K562 (cell line): Measurements from ENCODE around the gene PRPF6. TPM values are rescaled to one million over a fixed set of nuclear protein-coding genes. Genes with fewer than 3 reads are reported as not detected.

Experiments used
- ATAC-seq: fragments of 200-7000 bp; cut with Tn5 transposase; 3 replicates; pipeline ENCODE4 v1.9.1; 2020; ENCODE audit warnings: moderate library complexity
- BruUV-seq: library from RNA; stranded (reverse); fragments of 400-500 nt; replicated peaks from 2 replicates; lab custom pipeline; 2021; lab: Mats Ljungman, UMichigan
- CTCF ChIA-PET: fragments of 300-600 bp; formaldehyde crosslinking; extraction: SDS; loops from one replicate; lab custom pipeline; 2021; ENCODE audit warnings: low intra/inter-chr PET ratio; lab: Yijun Ruan, JAX
- POLR2A ChIA-PET: fragments of 300-600, 350-650 bp; sonication (Branson Sonifier 250); formaldehyde crosslinking; extraction: SDS; loops from one replicate; lab custom pipeline; 2021; ENCODE audit warnings: antibody characterized with exemption, inconsistent platforms; lab: Yijun Ruan, JAX
- DNase-seq, 4 experiments: peaks; one replicate each; pipeline versions ENCODE4 v3.0.0 to v3.0.0-alpha.2; 2011 to 2018; ENCODE audit warnings: low spot score in 3 of 4, mixed read lengths in 3 of 4; ENCODE audit errors: extremely low read depth in 1 of 4
- FAIRE-seq: peaks from 2 replicates; lab custom pipeline; 2011; peaks lifted over from hg19 to GRCh38; lab: Jason Lieb, UNC
- H2AFZ ChIP-seq: 2 replicates; pipeline ENCODE4 v1.6.0; 2011; ENCODE audit warnings: low read depth, low read length, control low read depth, inconsistent platforms
- H3K27ac ChIP-seq: fragments of 200-600 bp; 3 replicates; pipeline ENCODE4 v1.8.0; 2011; ENCODE audit warnings: low read depth, mild to moderate bottlenecking, control low read depth, inconsistent platforms, low read length, moderate library complexity, mixed read lengths; ENCODE audit errors: extremely low read depth
- H3K27me3 ChIP-seq, 2 experiments: fragments of 300-600 bp in 1 of 2; 2 replicates in 1 of 2; 3 replicates in 1 of 2; pipeline versions ENCODE4 v1.6.0 to v1.8.0; 2011; ENCODE audit warnings: inconsistent platforms in 2 of 2, low read length in 2 of 2, mild to moderate bottlenecking in 1 of 2, mixed read lengths in 1 of 2, moderate library complexity in 1 of 2; ENCODE audit not compliant: control insufficient read depth in 2 of 2, insufficient read depth in 2 of 2
- H3K36me3 ChIP-seq: fragments of 300-600 bp; 3 replicates; pipeline ENCODE4 v1.8.0; 2011; ENCODE audit warnings: mild to moderate bottlenecking, low read length, inconsistent platforms; ENCODE audit not compliant: control insufficient read depth, insufficient read depth
- H3K4me1 ChIP-seq, 2 experiments: fragments of 200-600 bp in 1 of 2; replicated peaks in 1 of 2; 2 replicates in 1 of 2; 3 replicates in 1 of 2; pipeline versions ENCODE4 v1.5.1 to v1.8.0; 2011; ENCODE audit warnings: inconsistent platforms in 2 of 2, low read length in 2 of 2, mild to moderate bottlenecking in 1 of 2, mixed read lengths in 1 of 2, moderate library complexity in 1 of 2; ENCODE audit not compliant: control insufficient read depth in 2 of 2, insufficient read depth in 2 of 2
- H3K4me2 ChIP-seq: 2 replicates; pipeline ENCODE4 v1.6.1; 2011; ENCODE audit warnings: low read length, control low read depth, inconsistent platforms, mixed read lengths; ENCODE audit not compliant: insufficient read depth
- H3K4me3 ChIP-seq: fragments of 200-600 bp; sonication (generic), shearing (Covaris generic); 2 replicates; pipeline ENCODE4 v1.5.1; 2016; ENCODE audit warnings: control low read depth, inconsistent platforms
- H3K79me2 ChIP-seq: fragments of 200-600 bp; 3 replicates; pipeline ENCODE4 v1.8.0; 2011; ENCODE audit warnings: low read length, inconsistent platforms; ENCODE audit not compliant: control insufficient read depth, insufficient read depth
- H3K9ac ChIP-seq, 2 experiments: 2 replicates each; pipeline versions ENCODE4 v1.6.0 to v1.6.1; 2011; ENCODE audit warnings: low read depth in 2 of 2, low read length in 2 of 2, control low read depth in 1 of 2, inconsistent platforms in 1 of 2, mild to moderate bottlenecking in 1 of 2, mixed read lengths in 1 of 2; ENCODE audit not compliant: insufficient read depth in 1 of 2
- H3K9me1 ChIP-seq: one replicate; pipeline ENCODE4 v1.6.0; 2011; ENCODE audit warnings: inconsistent platforms, mild to moderate bottlenecking, low read length, moderate library complexity; ENCODE audit not compliant: control insufficient read depth, insufficient read depth
- H3K9me3 ChIP-seq: replicated peaks from 2 replicates; pipeline ENCODE4 v1.5.1; 2011; ENCODE audit warnings: low read depth, low read length, inconsistent platforms; ENCODE audit not compliant: control insufficient read depth, insufficient read depth
- H4K20me1 ChIP-seq: replicated peaks from 2 replicates; pipeline ENCODE4 v1.6.1; 2011; ENCODE audit warnings: low read length, inconsistent platforms, mixed read lengths; ENCODE audit not compliant: control insufficient read depth, insufficient read depth
- ASH1L ChIP-seq: fragments of 450-650 bp; IDR thresholded peaks from 2 replicates; pipeline ENCODE4 v1.6.1; 2018; ENCODE audit warnings: borderline replicate concordance, mild to moderate bottlenecking, low read depth; ENCODE audit not compliant: partially characterized antibody
- ATF7 ChIP-seq: fragments of 450-650 bp; IDR thresholded peaks from 2 replicates; pipeline ENCODE4 v1.7.1; 2014; ENCODE audit warnings: mild to moderate bottlenecking, moderate library complexity
- CC2D1A ChIP-seq: fragments of 450-650 bp; IDR thresholded peaks from 2 replicates; pipeline ENCODE4 v1.6.1; 2017; ENCODE audit warnings: mild to moderate bottlenecking
- DPF2 ChIP-seq: fragments of 450-650 bp; IDR thresholded peaks from 2 replicates; pipeline ENCODE4 v1.6.1; 2016
- ETS2 ChIP-seq: IDR thresholded peaks from 2 replicates; pipeline ENCODE4 v1.6.1; 2016; ENCODE audit warnings: borderline replicate concordance, missing genetic modification characterization, mild to moderate bottlenecking, moderate library complexity, missing compliant biosample characterization; ENCODE audit not compliant: poor library complexity, severe bottlenecking
- GABPB2 ChIP-seq: fragments of 250-450 bp; sonication (Bioruptor Pico); conservative IDR thresholded peaks from 2 replicates; pipeline ENCODE4 v1.5.1; 2021; ENCODE audit warnings: mild to moderate bottlenecking
- HMBOX1 ChIP-seq: sonication (generic); IDR thresholded peaks from 2 replicates; pipeline ENCODE4 v1.6.1; 2016
- JUN ChIP-seq, 2 experiments: sonication (generic) in 1 of 2; formaldehyde crosslinking in 1 of 2; IDR thresholded peaks; 2 replicates each; pipeline versions ENCODE4 v1.6.1 to v1.8.0; 2012 to 2022; ENCODE audit warnings: borderline replicate concordance in 2 of 2, mild to moderate bottlenecking in 2 of 2, improper control_type of control experiment in 1 of 2, low read depth in 1 of 2, low read length in 1 of 2, missing genetic modification reagents in 1 of 2
- KDM1A ChIP-seq, 2 experiments: fragments of 450-650 bp; IDR thresholded peaks; 2 replicates each; pipeline ENCODE4 v1.6.1; 2016; ENCODE audit warnings: mild to moderate bottlenecking in 2 of 2
- NFIX ChIP-seq: fragments of 250-450 bp; sonication (Bioruptor Pico); IDR thresholded peaks from 2 replicates; pipeline ENCODE4 v1.4.0; 2020; ENCODE audit warnings: low read depth, mild to moderate bottlenecking, moderate library complexity
- PURB ChIP-seq: sonication (generic); formaldehyde crosslinking; IDR thresholded peaks from 2 replicates; pipeline ENCODE4 v1.9.0; 2021; ENCODE audit warnings: low read depth, mild to moderate bottlenecking, missing genetic modification reagents
- SIRT6 ChIP-seq: IDR thresholded peaks from one replicate; pipeline ENCODE4 v1.6.1; 2012; ENCODE audit warnings: low read depth, mild to moderate bottlenecking, control low read depth, inconsistent platforms, low read length, moderate library complexity
- SRSF1 ChIP-seq: fragments of 200-400 bp; formaldehyde crosslinking; IDR thresholded peaks from 2 replicates; pipeline ENCODE4 v1.6.1; 2017; ENCODE audit warnings: mild to moderate bottlenecking, low read depth, low read length, moderate library complexity
- TBL1XR1 ChIP-seq, 2 experiments: IDR thresholded peaks; 2 replicates each; pipeline ENCODE4 v1.6.1; 2012; ENCODE audit warnings: improper control_type of control experiment in 2 of 2, low read length in 2 of 2, mild to moderate bottlenecking in 1 of 2
- ZNF134 ChIP-seq: fragments of 250-450 bp; sonication (Bioruptor Pico); conservative IDR thresholded peaks from 2 replicates; pipeline ENCODE4 v1.4.0; 2020
- WGBS: fragments of 100-300 bp; shearing (Covaris generic); methylation state at CpG from one replicate; pipeline ENCODE4 v1.1.6; 2016; ENCODE audit warnings: low coverage, mixed read lengths; ENCODE audit not compliant: insufficient coverage; ENCODE audit errors: missing lambda C conversion rate; 5-methylcytosine and 5-hydroxymethylcytosine counted together
- in situ Hi-C: fragments of 300-500 bp; cut with MboI; formaldehyde crosslinking; loops from 4 replicates; pipeline ENCODE4 v1.15.0; 2018; ENCODE audit warnings: inconsistent platforms, mixed read lengths
- intact Hi-C: fragments of 100-400 bp; cut with micrococcal nuclease; formaldehyde crosslinking; loops from 2 replicates; pipeline ENCODE4 v1.14.2; 2022
- polyA plus RNA-seq, 8 experiments: library from polyadenylated mRNA; depleted of rRNA in 4 of 8; stranded (reverse) in 5 of 8; unstranded in 3 of 8; fragments of >200 nt; fragmentation: Nextera tagmentation in 2 of 8; fragmentation: Illumina TruSeq in 1 of 8; extraction: Ambion mirVana in 2 of 8; extraction: Trizol in 1 of 8; gene quantifications; 2 replicates each; pipeline versions ENCODE4 v1.2.1 to v1.2.3, GENCODE V29; 2011 to 2014; ENCODE audit warnings: inconsistent platforms in 1 of 8, missing spikeins in 1 of 8
- total RNA-seq, 7 experiments: library from RNA; depleted of rRNA in 6 of 7; stranded (reverse); fragments of >200 nt in 6 of 7; fragmentation: Illumina TruSeq in 2 of 7; extraction: Trizol in 2 of 7; gene quantifications; 2 replicates each; pipeline versions ENCODE4 v1.2.1 to v1.2.3, GENCODE V29; 2011 to 2021; ENCODE audit warnings: low replicate concordance in 1 of 7
- TF ChIP-seq, protein P1 (sequence below), 2 experiments: fragments of 450-650 bp; conservative IDR thresholded peaks; 2 replicates each; pipeline ENCODE4 v1.6.1; 2017; ENCODE audit warnings: mild to moderate bottlenecking in 2 of 2, moderate library complexity in 2 of 2
- TF ChIP-seq, protein P2 (sequence below): fragments of 450-650 bp; IDR thresholded peaks from 2 replicates; pipeline ENCODE4 v1.6.1; 2017; ENCODE audit warnings: antibody characterized with exemption, mild to moderate bottlenecking

PRPF6 gene
- total and polyA plus RNA-seq, 9 of the 15 experiments (the other 6 are each of a cell fraction or from before 2014, with no cell fraction given), result 4.2 to 83.2 (median 59.9) TPM

DNA sequence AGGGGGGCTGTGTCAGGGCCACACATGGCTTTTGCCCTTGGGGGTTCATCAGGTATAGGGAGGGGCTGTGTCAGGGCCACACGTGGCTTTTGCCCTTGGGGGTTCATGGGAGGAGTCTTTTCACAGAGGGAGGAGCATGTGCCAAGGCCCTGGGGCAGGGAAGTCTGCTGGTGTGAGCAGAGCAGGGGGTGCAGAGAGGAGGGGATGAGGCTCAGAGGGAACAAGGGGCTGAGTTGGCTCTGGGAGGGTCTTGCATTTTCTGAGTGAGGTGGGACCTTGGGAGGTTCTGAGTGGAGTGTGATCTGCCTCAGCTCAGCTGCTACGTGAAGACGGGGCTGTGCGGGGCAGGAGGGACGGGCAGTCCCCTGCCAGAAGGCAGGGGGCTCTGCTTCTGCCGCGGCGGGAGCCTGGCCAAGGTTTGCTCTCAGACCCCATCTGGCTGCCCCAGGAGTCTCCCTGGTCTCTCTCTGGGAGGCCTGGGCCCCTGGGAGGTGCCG, 74.5 kb downstream of the PRPF6 start:
- Histone ChIP-seq H3K27ac (peak overlapping the region; percentile 37; the same call in 1 of the 3 replicates), H2AFZ (no peak overlapping the region), H3K27me3 (no peaks in the 10 kb centered on the region), H3K4me2 (no peak overlapping the region), H3K4me3 (no peak overlapping the region), H3K9me1 (no peaks in the 10 kb centered on the region), H4K20me1 (no peaks in the 10 kb centered on the region), H3K36me3 (no peaks in the 10 kb centered on the region), H3K79me2 (no peaks in the 10 kb centered on the region), H3K9me3 (no peaks in the 10 kb centered on the region), H3K9ac (peak overlapping the region in 1 of 2 experiments; percentile 77; a peak in 3 of 4 replicates), H3K4me1 (peaks cover 22 to 78% of the 10 kb centered on the region in 2 experiments)
- 84% methylated on average over 6 of the region's 9 CpGs for WGBS
- intact Hi-C loops, result loop anchor here (2.0 kb wide), 1 partner anchor 17 kb away; no protein-coding TSS in a partner anchor
- no peak for DNase-seq
- ChIA-PET POLR2A (interaction anchor here (1.5 kb wide), 1 partner anchor 17 kb away, joined by 7 read pairs; no protein-coding TSS in a partner anchor), CTCF (no interaction called here)
- in situ Hi-C loops, result no loop called here
- FAIRE-seq, result no peak
- ATAC-seq, result no peak
- BruUV-seq, result no TSS peak
- TF ChIP-seq HMBOX1, result no peak
- TF ChIP-seq CC2D1A, result no peak
- no peak for TF ChIP-seq SIRT6
- TF ChIP-seq, protein P1, sequence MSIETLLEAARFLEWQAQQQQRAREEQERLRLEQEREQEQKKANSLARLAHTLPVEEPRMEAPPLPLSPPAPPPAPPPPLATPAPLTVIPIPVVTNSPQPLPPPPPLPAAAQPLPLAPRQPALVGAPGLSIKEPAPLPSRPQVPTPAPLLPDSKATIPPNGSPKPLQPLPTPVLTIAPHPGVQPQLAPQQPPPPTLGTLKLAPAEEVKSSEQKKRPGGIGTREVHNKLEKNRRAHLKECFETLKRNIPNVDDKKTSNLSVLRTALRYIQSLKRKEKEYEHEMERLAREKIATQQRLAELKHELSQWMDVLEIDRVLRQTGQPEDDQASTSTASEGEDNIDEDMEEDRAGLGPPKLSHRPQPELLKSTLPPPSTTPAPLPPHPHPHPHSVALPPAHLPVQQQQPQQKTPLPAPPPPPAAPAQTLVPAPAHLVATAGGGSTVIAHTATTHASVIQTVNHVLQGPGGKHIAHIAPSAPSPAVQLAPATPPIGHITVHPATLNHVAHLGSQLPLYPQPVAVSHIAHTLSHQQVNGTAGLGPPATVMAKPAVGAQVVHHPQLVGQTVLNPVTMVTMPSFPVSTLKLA (conservative IDR thresholded peaks at IDR 0.05), result no peak
- no peak for TF ChIP-seq ETS2 (tag)
- TF ChIP-seq ATF7, result no peak
- TF ChIP-seq, protein P2, sequence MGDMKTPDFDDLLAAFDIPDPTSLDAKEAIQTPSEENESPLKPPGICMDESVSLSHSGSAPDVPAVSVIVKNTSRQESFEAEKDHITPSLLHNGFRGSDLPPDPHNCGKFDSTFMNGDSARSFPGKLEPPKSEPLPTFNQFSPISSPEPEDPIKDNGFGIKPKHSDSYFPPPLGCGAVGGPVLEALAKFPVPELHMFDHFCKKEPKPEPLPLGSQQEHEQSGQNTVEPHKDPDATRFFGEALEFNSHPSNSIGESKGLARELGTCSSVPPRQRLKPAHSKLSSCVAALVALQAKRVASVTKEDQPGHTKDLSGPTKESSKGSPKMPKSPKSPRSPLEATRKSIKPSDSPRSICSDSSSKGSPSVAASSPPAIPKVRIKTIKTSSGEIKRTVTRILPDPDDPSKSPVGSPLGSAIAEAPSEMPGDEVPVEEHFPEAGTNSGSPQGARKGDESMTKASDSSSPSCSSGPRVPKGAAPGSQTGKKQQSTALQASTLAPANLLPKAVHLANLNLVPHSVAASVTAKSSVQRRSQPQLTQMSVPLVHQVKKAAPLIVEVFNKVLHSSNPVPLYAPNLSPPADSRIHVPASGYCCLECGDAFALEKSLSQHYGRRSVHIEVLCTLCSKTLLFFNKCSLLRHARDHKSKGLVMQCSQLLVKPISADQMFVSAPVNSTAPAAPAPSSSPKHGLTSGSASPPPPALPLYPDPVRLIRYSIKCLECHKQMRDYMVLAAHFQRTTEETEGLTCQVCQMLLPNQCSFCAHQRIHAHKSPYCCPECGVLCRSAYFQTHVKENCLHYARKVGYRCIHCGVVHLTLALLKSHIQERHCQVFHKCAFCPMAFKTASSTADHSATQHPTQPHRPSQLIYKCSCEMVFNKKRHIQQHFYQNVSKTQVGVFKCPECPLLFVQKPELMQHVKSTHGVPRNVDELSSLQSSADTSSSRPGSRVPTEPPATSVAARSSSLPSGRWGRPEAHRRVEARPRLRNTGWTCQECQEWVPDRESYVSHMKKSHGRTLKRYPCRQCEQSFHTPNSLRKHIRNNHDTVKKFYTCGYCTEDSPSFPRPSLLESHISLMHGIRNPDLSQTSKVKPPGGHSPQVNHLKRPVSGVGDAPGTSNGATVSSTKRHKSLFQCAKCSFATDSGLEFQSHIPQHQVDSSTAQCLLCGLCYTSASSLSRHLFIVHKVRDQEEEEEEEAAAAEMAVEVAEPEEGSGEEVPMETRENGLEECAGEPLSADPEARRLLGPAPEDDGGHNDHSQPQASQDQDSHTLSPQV, result no peak
- no peak for TF ChIP-seq GABPB2
- TF ChIP-seq KDM1A (IDR thresholded peaks at IDR 0.05), result peak; percentile 59 to 77
- no peak for TF ChIP-seq PURB (CRISPR knock-in tag)
- no peak for TF ChIP-seq SRSF1
- TF ChIP-seq ASH1L, result no peak
- TF ChIP-seq ZNF134, result no peak
- TF ChIP-seq JUN (IDR thresholded peaks at IDR 0.05; ENCODE audit: borderline replicate concordance, low read depth, low read length), result no peak
- no peak for TF ChIP-seq JUN (CRISPR knock-in tag; IDR thresholded peaks at IDR 0.05; ENCODE audit: borderline replicate concordance)
- no peak for TF ChIP-seq NFIX
- TF ChIP-seq TBL1XR1 (IDR thresholded peaks at IDR 0.05; ENCODE audit: low read length in 2 of 2), result no peak
- TF ChIP-seq DPF2, result no peak
